ENCODE data around the gene CLOCK. TPM values are rescaled to one million over a fixed set of nuclear protein-coding genes. Genes with fewer than 3 reads are reported as not detected.

Gene CLOCK
- total RNA-seq, 1 experiment from 2014 or later: 24.9 TPM

DNA sequence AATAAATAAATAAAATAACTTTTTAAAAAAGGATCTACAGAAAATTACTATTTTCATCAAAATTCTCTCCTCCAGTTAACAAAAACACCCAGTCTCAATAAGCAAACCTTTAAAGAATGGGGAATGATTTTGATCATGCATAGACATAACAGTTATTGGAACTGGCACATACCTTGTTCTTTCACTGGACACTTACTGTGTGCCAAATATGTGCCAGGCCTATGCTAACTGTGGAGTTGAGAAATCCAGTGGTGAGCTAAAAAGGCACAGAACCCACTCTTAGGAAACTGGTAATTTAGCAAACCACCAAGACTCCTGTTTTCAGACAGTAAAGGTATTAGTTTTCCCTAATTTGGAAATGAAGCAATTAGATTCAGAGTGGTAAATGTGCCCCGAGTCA lies 39.1 kb downstream of the CLOCK start:
- ATAC-seq (no peak), DNase-seq (ENCODE audit: low read depth, low spot score) (no peak)
- H3K4me3 ChIP-seq (ENCODE audit: low read depth in 2 of 2, low read length in 2 of 2): no peak overlapping the region
- no peaks in the 10 kb centered on the region for H3K27me3 ChIP-seq (ENCODE audit: control insufficient read depth, insufficient read depth, low read length)
- ChIA-PET CTCF (no interaction called here), POLR2A (no interaction called here)
- TF ChIP-seq TCF7L2 (IDR thresholded peaks at IDR 0.05; ENCODE audit: low read depth, low read length) (no peak), POLR2AphosphoS5 (IDR thresholded peaks at IDR 0.05; ENCODE audit: low read depth, low read length) (no peak), SIN3A (IDR thresholded peaks at IDR 0.05; ENCODE audit: borderline replicate concordance, insufficient read depth, low read depth, low read length) (no peak), REST (IDR thresholded peaks at IDR 0.05; ENCODE audit: insufficient read depth in 1 of 2, low read depth in 2 of 2, low read length in 1 of 2) (no peak), CTCF (IDR thresholded peaks at IDR 0.05) (no peak)
- BruUV-seq (replicated peaks): no TSS peak
- intact Hi-C loops (cut with micrococcal nuclease; ENCODE audit: unreplicated experiment) (no loop called here), in situ Hi-C loops (cut with HindIII; ENCODE audit: low pct_unique_long_range_greater_than_20kb, low sequenced_read_pairs) (no loop called here)
- H3K36me3 ChIP-seq (ENCODE audit: control insufficient read depth, insufficient read depth, low read length): no peaks in the 10 kb centered on the region
- H3K27ac ChIP-seq (ENCODE audit: low read length): no peak overlapping the region
- no peaks in the 10 kb centered on the region for H3K9me3 ChIP-seq (ENCODE audit: control insufficient read depth, insufficient read depth, low read depth, low read length)
- H3K4me1 ChIP-seq (ENCODE audit: control insufficient read depth, insufficient read depth, low read length): no peaks in the 10 kb centered on the region

- in situ Hi-C loops (cut with HindIII; ENCODE audit: low pct_unique_long_range_greater_than_20kb, low sequenced_read_pairs) (no loop called here), intact Hi-C loops (cut with micrococcal nuclease; ENCODE audit: unreplicated experiment) (no loop called here)
- no peak for TF ChIP-seq POLR2AphosphoS5 (IDR thresholded peaks at IDR 0.05; ENCODE audit: low read depth, low read length)
- no peak for TF ChIP-seq REST (IDR thresholded peaks at IDR 0.05; ENCODE audit: insufficient read depth in 1 of 2, low read depth in 2 of 2, low read length in 1 of 2)
- TF ChIP-seq CTCF (IDR thresholded peaks at IDR 0.05): no peak
- TF ChIP-seq TCF7L2 (IDR thresholded peaks at IDR 0.05; ENCODE audit: low read depth, low read length): no peak
- TF ChIP-seq SIN3A (IDR thresholded peaks at IDR 0.05; ENCODE audit: borderline replicate concordance, insufficient read depth, low read depth, low read length): no peak
- ChIA-PET CTCF (no interaction called here), POLR2A (no interaction called here)
- no peak for DNase-seq (ENCODE audit: low read depth, low spot score)
- Histone ChIP-seq H3K36me3 (ENCODE audit: control insufficient read depth, insufficient read depth, low read length) (no peaks in the 10 kb centered on the region), H3K4me1 (ENCODE audit: control insufficient read depth, insufficient read depth, low read length) (no peaks in the 10 kb centered on the region), H3K27me3 (ENCODE audit: control insufficient read depth, insufficient read depth, low read length) (no peaks in the 10 kb centered on the region), H3K9me3 (ENCODE audit: control insufficient read depth, insufficient read depth, low read depth, low read length) (no peaks in the 10 kb centered on the region), H3K4me3 (ENCODE audit: low read depth in 2 of 2, low read length in 2 of 2) (no peak overlapping the region), H3K27ac (ENCODE audit: low read length) (no peak overlapping the region)
- BruUV-seq (replicated peaks): no TSS peak
- ATAC-seq: no peak
Measured at GRCh38 chr4:55503169-55503568, 43.5 kb downstream of the CLOCK start.

All from Panc1 (cell line).